Renal cortex interstitium (tissue), 11 donors: ENCODE measurements around the gene PNMA6F. TPM values are rescaled to one million over a fixed set of nuclear protein-coding genes. Genes with fewer than 3 reads are reported as not detected.
"Not testable (repeated sequence)": the region's sequence is repeated elsewhere in the genome, so short reads cannot be mapped to it uniquely, and the experiment has no call there.

ENCODE experiments used
- DNase-seq, 11 donors: peaks; one replicate each; pipeline ENCODE4 v3.0.0-alpha.2; 2013; ENCODE audit warnings: low read depth in 9 of 11, low spot score in 4 of 11; ENCODE audit errors: extremely low read depth in 1 of 11
- polyA plus RNA-seq, 3 donors: library from polyadenylated mRNA; unstranded; fragments of 120-200 nt; gene quantifications; one replicate each; pipeline ENCODE4 v1.2.1, GENCODE V29; 2013; ENCODE audit not compliant: insufficient read length in 3 of 3

The PNMA6F gene
- polyA plus RNA-seq, 3 donors = 0.15 to 0.27 (median 0.20) TPM

GRCh38 chrX:153338836-153339235, 17.3 kb upstream of the PNMA6F start:
- no peak for DNase-seq

GRCh38 chrX:153336988-153337387, 15.4 kb upstream of the PNMA6F start:
- DNase-seq = no peak

GRCh38 chrX:153336121-153336894, 14.7 kb upstream of the PNMA6F start:
- DNase-seq = no peak

- no peak for DNase-seq
Measured at GRCh38 chrX:153334654-153335295, 13.2 kb upstream of the PNMA6F start.

- DNase-seq = peak in 9 of 11 donors; percentile 30 to 70 (median 61)
Measured at GRCh38 chrX:153333821-153334653, 12.5 kb upstream of the PNMA6F start, which contains the start of gene ZNF275. ZNF275 (plus strand) TSS chrX:153334153; CDS start chrX:153336680, 2,527 bp downstream.

GRCh38 chrX:153333266-153333665, 11.7 kb upstream of the PNMA6F start:
- no peak for DNase-seq

- no peak for DNase-seq
Measured at GRCh38 chrX:153327561-153327960, 6.0 kb upstream of the PNMA6F start.

- no peak for DNase-seq
Measured at GRCh38 chrX:153320555-153321184, 897 bp downstream of the PNMA6F start.

- DNase-seq = not testable (repeated sequence)
Measured at GRCh38 chrX:153320047-153320443, 1.5 kb downstream of the PNMA6F start.

GRCh38 chrX:153319295-153320046, 2.1 kb downstream of the PNMA6F start:
- no peak for DNase-seq

GRCh38 chrX:153318811-153319210, 2.8 kb downstream of the PNMA6F start:
- DNase-seq = no peak

- DNase-seq = no peak
Measured at GRCh38 chrX:153317996-153318722, 3.4 kb downstream of the PNMA6F start.

GRCh38 chrX:153317306-153317705, 4.3 kb downstream of the PNMA6F start:
- no peak for DNase-seq

GRCh38 chrX:153312842-153313241, 8.7 kb downstream of the PNMA6F start:
- DNase-seq = no peak

GRCh38 chrX:153312041-153312440, 9.5 kb downstream of the PNMA6F start:
- DNase-seq = no peak

- no peak for DNase-seq
Measured at GRCh38 chrX:153310901-153311300, 10.7 kb downstream of the PNMA6F start.

- no peak for DNase-seq
Measured at GRCh38 chrX:153307276-153308178, 14.0 kb downstream of the PNMA6F start.
